Tibial nerve (tissue), 4 donors: ENCODE results near the gene TTC28. TPM values are rescaled to one million over a fixed set of nuclear protein-coding genes. Genes with fewer than 3 reads are reported as not detected.

Experiments
- DNase-seq, 2 donors: peaks; one replicate each; pipeline ENCODE4 v3.0.0-alpha.2; 2019; ENCODE audit warnings: low spot score in 2 of 2
- H3K27ac ChIP-seq, 4 donors: fragments of 200-600 bp; sonication (generic) in 3 of 4; one replicate each; pipeline ENCODE4 v1.5.1; 2017 to 2019; ENCODE audit warnings: mild to moderate bottlenecking in 1 of 4
- H3K27me3 ChIP-seq, 2 donors: fragments of 200-600 bp; sonication (generic) in 1 of 2; one replicate each; pipeline versions ENCODE4 v1.5.1 to v1.6.0; 2017 to 2019
- H3K36me3 ChIP-seq, 3 donors: fragments of 200-600 bp; sonication (generic); one replicate each; pipeline ENCODE4 v1.5.1; 2018 to 2019
- H3K4me1 ChIP-seq, 4 donors: fragments of 200-600 bp; sonication (generic) in 3 of 4; one replicate each; pipeline ENCODE4 v1.5.1; 2017 to 2019
- H3K4me3 ChIP-seq, 4 donors: fragments of 200-600 bp; sonication (generic) in 3 of 4; one replicate each; pipeline ENCODE4 v1.5.1; 2017 to 2019; ENCODE audit warnings: mild to moderate bottlenecking in 1 of 4, moderate library complexity in 1 of 4
- H3K9me3 ChIP-seq, 4 donors: fragments of 200-600 bp; sonication (generic) in 3 of 4; one replicate each; pipeline ENCODE4 v1.5.1; 2017 to 2019
- CTCF ChIP-seq, 5 experiments: fragments of 200-600 bp in 3 of 5; fragments of 450-650 bp in 2 of 5; sonication (generic) in 3 of 5; IDR thresholded peaks; one replicate each; pipeline ENCODE4 v1.5.1; 2016 to 2019; ENCODE audit warnings: antibody characterized with exemption in 5 of 5, mild to moderate bottlenecking in 3 of 5, moderate library complexity in 2 of 5
- EP300 ChIP-seq, 2 donors: sonication (generic); formaldehyde crosslinking; IDR thresholded peaks; one replicate each; pipeline ENCODE4 v1.6.1; 2017; ENCODE audit warnings: antibody characterized with exemption in 2 of 2, mild to moderate bottlenecking in 1 of 2
- POLR2A ChIP-seq, 2 donors: fragments of 450-650 bp; IDR thresholded peaks; one replicate each; pipeline ENCODE4 v1.6.1; 2017; ENCODE audit warnings: antibody characterized with exemption in 2 of 2, mild to moderate bottlenecking in 2 of 2, moderate library complexity in 2 of 2
- WGBS, 2 donors: methylation state at CpG; one replicate each; pipeline ENCODE4 v1.1.5; 2018; 5-methylcytosine and 5-hydroxymethylcytosine counted together
- total RNA-seq, 4 donors: library from RNA; depleted of rRNA; stranded (reverse); fragments of >200 nt; gene quantifications; one replicate each; pipeline ENCODE4 v1.1.0, GENCODE V29; 2016

TTC28 gene
- total RNA-seq, 4 donors from 2014 or later: 83.9 to 177 (median 128) TPM

- 90 to 95% methylated on average over 3 of the region's 3 CpGs for WGBS, 2 donors
- no peak for TF ChIP-seq EP300 (IDR thresholded peaks at IDR 0.05)
- TF ChIP-seq POLR2A (IDR thresholded peaks at IDR 0.05): no peak
- no peak for TF ChIP-seq CTCF (IDR thresholded peaks at IDR 0.05)
- H3K27me3 ChIP-seq: no peaks in the 10 kb centered on the region
- H3K27ac ChIP-seq: no peak overlapping the region
- no peaks in the 10 kb centered on the region for H3K36me3 ChIP-seq
- peaks cover 0 to 24% (median 5%) of the 10 kb centered on the region in 4 donors for H3K4me1 ChIP-seq
- DNase-seq: no peak
- H3K4me3 ChIP-seq: no peak overlapping the region
- H3K9me3 ChIP-seq: no peaks in the 10 kb centered on the region
Measured at GRCh38 chr22:28186641-28187040, 493.0 kb downstream of the TTC28 start.

GRCh38 chr22:28185130-28185529 lies 494.5 kb downstream of the TTC28 start:
- WGBS, 2 donors: 88 to 90% methylated on average over 4 of the region's 4 CpGs
- Histone ChIP-seq H3K27me3 (no peaks in the 10 kb centered on the region), H3K4me1 (peaks cover 0 to 37% (median 10%) of the 10 kb centered on the region in 4 donors), H3K4me3 (no peak overlapping the region), H3K36me3 (no peaks in the 10 kb centered on the region), H3K27ac (no peak overlapping the region), H3K9me3 (no peaks in the 10 kb centered on the region)
- no peak for DNase-seq
- no peak for TF ChIP-seq CTCF (IDR thresholded peaks at IDR 0.05)
- no peak for TF ChIP-seq POLR2A (IDR thresholded peaks at IDR 0.05)
- TF ChIP-seq EP300 (IDR thresholded peaks at IDR 0.05): no peak

- H3K9me3 ChIP-seq: no peaks in the 10 kb centered on the region
- H3K27ac ChIP-seq: no peak overlapping the region
- no peak for DNase-seq
- TF ChIP-seq CTCF (IDR thresholded peaks at IDR 0.05): no peak
- no peak for TF ChIP-seq POLR2A (IDR thresholded peaks at IDR 0.05)
- no peak for TF ChIP-seq EP300 (IDR thresholded peaks at IDR 0.05)
- H3K27me3 ChIP-seq: no peaks in the 10 kb centered on the region
- 85 to 86% methylated on average over 4 of the region's 4 CpGs for WGBS, 2 donors
- H3K36me3 ChIP-seq: no peaks in the 10 kb centered on the region
- no peak overlapping the region for H3K4me3 ChIP-seq
- peaks cover 0 to 37% (median 9%) of the 10 kb centered on the region in 4 donors for H3K4me1 ChIP-seq
Measured at GRCh38 chr22:28183078-28183860, 496.4 kb downstream of the TTC28 start.

GRCh38 chr22:28180804-28181731 lies 498.6 kb downstream of the TTC28 start:
- 90 to 92% methylated on average over 1 of the region's 1 CpG for WGBS, 2 donors
- no peak overlapping the region for H3K27ac ChIP-seq
- H3K9me3 ChIP-seq: no peaks in the 10 kb centered on the region
- DNase-seq: no peak
- H3K4me3 ChIP-seq: no peak overlapping the region
- H3K27me3 ChIP-seq: no peaks in the 10 kb centered on the region
- peaks cover 0 to 30% (median 7%) of the 10 kb centered on the region in 4 donors for H3K4me1 ChIP-seq
- H3K36me3 ChIP-seq: no peaks in the 10 kb centered on the region
- TF ChIP-seq EP300 (IDR thresholded peaks at IDR 0.05) (no peak), CTCF (IDR thresholded peaks at IDR 0.05) (no peak), POLR2A (IDR thresholded peaks at IDR 0.05) (no peak)
